NT2/D1 (cell line): ENCODE data around the gene POU2F2.

ENCODE experiments used
- YY1 ChIP-seq: IDR thresholded peaks from 2 replicates; pipeline ENCODE4 v1.6.1; 2011; ENCODE audit not compliant: insufficient read length, insufficient read depth
- ZNF274 ChIP-seq: IDR thresholded peaks from 2 replicates; pipeline ENCODE4 v1.6.1; 2011; ENCODE audit warnings: mild to moderate bottlenecking, low read depth, low read length

DNA sequence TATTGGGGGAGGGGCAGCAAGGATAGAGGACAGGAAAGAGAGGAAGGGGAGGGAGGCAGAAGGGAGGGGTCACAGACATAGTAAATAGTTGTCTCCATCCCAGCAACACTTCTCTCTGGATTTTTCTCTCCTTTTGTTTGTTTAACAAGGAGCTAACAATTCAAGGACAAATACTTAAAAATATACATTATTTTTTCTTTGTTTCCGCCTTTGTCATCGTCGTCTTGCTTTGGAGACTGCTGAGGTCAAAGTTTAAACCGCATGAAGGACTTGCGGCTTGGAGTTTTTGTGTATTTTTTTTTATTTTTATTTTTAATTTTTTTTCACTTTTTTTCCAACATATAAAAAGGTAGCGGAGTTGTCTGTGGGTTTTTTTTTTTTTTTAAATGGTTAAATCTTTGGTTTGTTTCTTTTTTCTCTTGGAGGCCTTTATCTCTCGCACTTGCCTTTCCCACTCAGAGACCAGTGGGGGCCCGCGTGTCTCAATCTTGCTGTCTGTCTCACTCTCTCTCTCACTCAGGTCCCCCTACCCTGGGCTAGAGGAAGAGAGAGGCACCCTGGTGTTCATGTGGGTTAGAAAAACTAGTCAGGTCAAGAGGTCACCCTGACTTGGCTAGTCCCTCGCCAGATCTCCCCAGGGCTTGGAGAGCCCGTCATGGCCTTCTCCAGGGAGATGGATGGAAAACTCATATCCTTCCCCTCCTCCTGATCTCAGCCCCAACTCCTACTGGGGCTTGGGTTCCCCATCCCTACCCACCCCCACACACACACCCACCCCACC lies 45.3 kb downstream of the POU2F2 start:
- TF ChIP-seq YY1 (no peak), ZNF274 (no peak)
